ENCODE measurements around the gene ZNF716.
"Not testable (repeated sequence)": the region's sequence is repeated elsewhere in the genome, so short reads cannot be mapped to it uniquely, and the experiment has no call there.

ZNF716 gene

GRCh38 chr7:57449904-57450303 is at the start of gene ZNF716:
ZNF716 (plus strand) TSS chr7:57450177; CDS start chr7:57450289, 112 bp downstream.
- DNase-seq (ENCODE audit: low read depth in 2 of 2) = no peak

GRCh38 chr7:57400531-57401155 is 49.3 kb upstream of the ZNF716 start:
- no peak for DNase-seq (ENCODE audit: low read depth in 2 of 2)

GRCh38 chr7:57403051-57403450 is 46.9 kb upstream of the ZNF716 start:
- DNase-seq (ENCODE audit: low read depth in 2 of 2) = not testable (repeated sequence)

- no peak for DNase-seq (ENCODE audit: low read depth in 2 of 2)
Measured at GRCh38 chr7:57403601-57404342, 46.2 kb upstream of the ZNF716 start.

- DNase-seq (ENCODE audit: low read depth in 2 of 2) = no peak
Measured at GRCh38 chr7:57404343-57404966, 45.5 kb upstream of the ZNF716 start.

GRCh38 chr7:57404967-57405421 is 45.0 kb upstream of the ZNF716 start:
- no peak for DNase-seq (ENCODE audit: low read depth in 2 of 2)

GRCh38 chr7:57407125-57407524 is 42.9 kb upstream of the ZNF716 start:
- no peak for DNase-seq (ENCODE audit: low read depth in 2 of 2)

- DNase-seq (ENCODE audit: low read depth in 2 of 2) = no peak
Measured at GRCh38 chr7:57412168-57412567, 37.8 kb upstream of the ZNF716 start.

- no peak for DNase-seq (ENCODE audit: low read depth in 2 of 2)
Measured at GRCh38 chr7:57412618-57413017, 37.4 kb upstream of the ZNF716 start.

- no peak for DNase-seq (ENCODE audit: low read depth in 2 of 2)
Measured at GRCh38 chr7:57413529-57414398, 36.2 kb upstream of the ZNF716 start.

- DNase-seq (ENCODE audit: low read depth in 2 of 2) = no peak
Measured at GRCh38 chr7:57414415-57414814, 35.6 kb upstream of the ZNF716 start.

GRCh38 chr7:57414852-57415251 is 35.1 kb upstream of the ZNF716 start:
- no peak for DNase-seq (ENCODE audit: low read depth in 2 of 2)

- no peak for DNase-seq (ENCODE audit: low read depth in 2 of 2)
Measured at GRCh38 chr7:57415326-57415725, 34.7 kb upstream of the ZNF716 start.

- DNase-seq (ENCODE audit: low read depth in 2 of 2) = no peak
Measured at GRCh38 chr7:57415730-57416129, 34.2 kb upstream of the ZNF716 start.

GRCh38 chr7:57416601-57417358 is 33.2 kb upstream of the ZNF716 start:
- DNase-seq (ENCODE audit: low read depth in 2 of 2) = no peak

GRCh38 chr7:57417736-57418135 is 32.2 kb upstream of the ZNF716 start:
- no peak for DNase-seq (ENCODE audit: low read depth in 2 of 2)

- no peak for DNase-seq (ENCODE audit: low read depth in 2 of 2)
Measured at GRCh38 chr7:57423768-57424167, 26.2 kb upstream of the ZNF716 start.

GRCh38 chr7:57424515-57425238 is 25.3 kb upstream of the ZNF716 start:
- no peak for DNase-seq (ENCODE audit: low read depth in 2 of 2)

GRCh38 chr7:57425239-57425944 is 24.6 kb upstream of the ZNF716 start:
- no peak for DNase-seq (ENCODE audit: low read depth in 2 of 2)

Measured in stimulated activated CD4-positive, alpha-beta T cell treated with anti-CD3 and anti-CD28 coated beads, Interleukin-4, amount 100 ng/mL, for 48 hours (primary cell).